Activated CD8-positive, alpha-beta memory T cell treated with anti-CD3 and anti-CD28 coated beads for 4 hours (primary cell): Measurements from ENCODE around the gene ASCL2.

Experiments
- DNase-seq, 2 donors: peaks; one replicate each; pipeline ENCODE4 v3.0.0-alpha.2; 2020; ENCODE audit warnings: low read depth in 2 of 2

ASCL2 gene

GRCh38 chr11:2270322-2271076 is at the start of gene ASCL2:
TSS of gene ASCL2 (minus strand) at chr11:2270588. CDS start at chr11:2270332, 256 bp downstream.
- no peak for DNase-seq

GRCh38 chr11:2319791-2320472 is 49.5 kb upstream of the ASCL2 start:
- no peak for DNase-seq

GRCh38 chr11:2318707-2319106 is 48.3 kb upstream of the ASCL2 start:
- no peak for DNase-seq

- DNase-seq: no peak
Measured at GRCh38 chr11:2318123-2318522, 47.7 kb upstream of the ASCL2 start.

GRCh38 chr11:2317354-2318050 is 47.1 kb upstream of the ASCL2 start:
- no peak for DNase-seq

- DNase-seq: no peak
Measured at GRCh38 chr11:2316963-2317244, 46.5 kb upstream of the ASCL2 start.

GRCh38 chr11:2316169-2316962 is 46.0 kb upstream of the ASCL2 start:
- no peak for DNase-seq

GRCh38 chr11:2315395-2316168 is 45.2 kb upstream of the ASCL2 start:
- no peak for DNase-seq

GRCh38 chr11:2314525-2315394 is 44.4 kb upstream of the ASCL2 start:
- DNase-seq: no peak

- no peak for DNase-seq
Measured at GRCh38 chr11:2314136-2314524, 43.7 kb upstream of the ASCL2 start.

- no peak for DNase-seq
Measured at GRCh38 chr11:2313051-2313951, 42.9 kb upstream of the ASCL2 start.

GRCh38 chr11:2312232-2313042 is 42.0 kb upstream of the ASCL2 start:
- no peak for DNase-seq

- no peak for DNase-seq
Measured at GRCh38 chr11:2311353-2312133, 41.2 kb upstream of the ASCL2 start.

GRCh38 chr11:2310786-2311352 is 40.5 kb upstream of the ASCL2 start:
- DNase-seq: no peak

- no peak for DNase-seq
Measured at GRCh38 chr11:2310073-2310785, 39.8 kb upstream of the ASCL2 start.

GRCh38 chr11:2309251-2310072 is 39.1 kb upstream of the ASCL2 start:
- DNase-seq: no peak
